ENCODE results near the gene CLDN19. TPM values are rescaled to one million over a fixed set of nuclear protein-coding genes. Genes with fewer than 3 reads are reported as not detected.

Gene CLDN19
- total and polyA plus RNA-seq, 10 donors = 0.26 to 0.28 TPM; not detected in 8

DNA sequence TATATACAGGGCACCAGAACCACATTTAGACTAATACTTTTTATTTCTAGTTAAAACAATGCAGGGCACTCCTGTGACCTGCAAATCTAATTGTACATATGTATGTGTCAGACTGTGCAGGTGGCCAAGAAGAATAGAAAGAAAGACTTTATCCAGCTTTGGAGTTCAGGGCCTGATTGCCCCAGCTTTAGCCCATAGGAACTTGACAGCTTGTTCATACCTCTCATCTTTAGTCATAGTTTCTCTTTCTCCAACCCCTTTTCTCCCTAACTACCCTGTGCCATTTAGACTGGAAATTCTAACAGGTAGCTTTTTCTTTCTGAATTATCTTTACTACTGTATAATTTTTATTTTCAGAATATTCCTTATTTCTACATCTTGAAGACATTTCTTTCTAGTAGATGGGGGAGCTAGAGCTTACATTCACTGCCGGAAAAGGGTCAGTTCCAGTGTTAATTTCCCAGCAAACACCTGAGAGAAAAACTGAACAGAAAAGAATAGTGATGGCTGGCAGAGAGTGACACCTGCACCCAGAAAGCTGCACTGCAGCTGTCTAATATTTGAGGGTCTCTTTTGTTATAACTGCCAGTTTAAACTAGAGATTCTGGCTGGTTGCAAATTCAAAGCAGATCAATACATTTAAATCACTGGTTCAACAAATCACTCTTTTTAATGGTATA lies 49.4 kb downstream of the CLDN19 start:
- H3K4me1 ChIP-seq = peaks cover 49 to 96% (median 85%) of the 10 kb centered on the region in 6 donors
- TF ChIP-seq POLR2AphosphoS5 (IDR thresholded peaks at IDR 0.05) (no peak), POLR2A (IDR thresholded peaks at IDR 0.05) (no peak), CTCF (IDR thresholded peaks at IDR 0.05 in 8 of 11, conservative IDR thresholded peaks at IDR 0.05 in 3 of 11) (no peak)

GRCh38 chr1:42689912-42690311 lies 50.1 kb downstream of the CLDN19 start:
- 69 to 94% (median 88%) methylated on average over 3 of the region's 3 CpGs for WGBS, 5 donors
- intact Hi-C loops (cut with DNase I; ENCODE audit: low total_unique reads) = loop anchor here (10.0 kb wide), 1 partner anchor 75 kb away; the partner anchor contains the start of genes C1orf50 and P3H1

More for the DNA sequence above, 49.4 kb downstream of the CLDN19 start:
- intact Hi-C loops (cut with DNase I; ENCODE audit: low total_unique reads) = no loop called here
- Histone ChIP-seq H3K27me3 (replicated peaks in 1 of 7) (no peaks in the 10 kb centered on the region), H3K4me3 (no peak overlapping the region), H3K36me3 (peaks cover 0 to 52% (median 13%) of the 10 kb centered on the region in 6 donors), H3K27ac (no peak overlapping the region), H3K9me3 (no peaks in the 10 kb centered on the region)
- 77 to 89% (median 83%) methylated on average over 1 of the region's 1 CpG for WGBS, 5 donors
- no peak for DNase-seq

GRCh38 chr1:42686418-42686817 lies 53.6 kb downstream of the CLDN19 start:
- 67 to 77% (median 76%) methylated on average over 4 of the region's 4 CpGs for WGBS, 5 donors
- no peak overlapping the region for H3K4me3 ChIP-seq
- intact Hi-C loops (cut with DNase I; ENCODE audit: low total_unique reads) = loop anchor here (10.0 kb wide), 1 partner anchor 78 kb away; the partner anchor contains the start of genes C1orf50 and P3H1
- no peaks in the 10 kb centered on the region for H3K27me3 ChIP-seq (replicated peaks in 1 of 7)
- DNase-seq = no peak
- H3K9me3 ChIP-seq = no peaks in the 10 kb centered on the region
- peaks cover 62 to 88% (median 85%) of the 10 kb centered on the region in 6 donors for H3K4me1 ChIP-seq
- TF ChIP-seq CTCF (IDR thresholded peaks at IDR 0.05 in 8 of 11, conservative IDR thresholded peaks at IDR 0.05 in 3 of 11) (no peak), POLR2AphosphoS5 (IDR thresholded peaks at IDR 0.05) (no peak), POLR2A (IDR thresholded peaks at IDR 0.05) (no peak)
- peaks cover 0 to 31% (median 0%) of the 10 kb centered on the region in 6 donors for H3K36me3 ChIP-seq
- H3K27ac ChIP-seq = no peak overlapping the region

More at GRCh38 chr1:42689912-42690311, 50.1 kb downstream of the CLDN19 start:
- Histone ChIP-seq H3K4me1 (peaks cover 56 to 100% (median 92%) of the 10 kb centered on the region in 6 donors), H3K36me3 (peaks cover 0 to 45% (median 6%) of the 10 kb centered on the region in 6 donors), H3K9me3 (no peaks in the 10 kb centered on the region), H3K4me3 (no peak overlapping the region), H3K27me3 (replicated peaks in 1 of 7) (no peaks in the 10 kb centered on the region), H3K27ac (no peak overlapping the region)
- TF ChIP-seq POLR2AphosphoS5 (IDR thresholded peaks at IDR 0.05) (no peak), POLR2A (IDR thresholded peaks at IDR 0.05) (no peak), CTCF (IDR thresholded peaks at IDR 0.05 in 8 of 11, conservative IDR thresholded peaks at IDR 0.05 in 3 of 11) (no peak)
- DNase-seq = no peak

- Histone ChIP-seq H3K27ac (peak overlapping the region in 4 of 8 donors; percentile 96 to 98 (median 98)), H3K4me1 (peaks cover 56 to 82% (median 76%) of the 10 kb centered on the region in 6 donors), H3K36me3 (peaks cover 0 to 30% (median 0%) of the 10 kb centered on the region in 6 donors), H3K4me3 (peak overlapping the region in 7 of 8 donors; percentile 79 to 97 (median 92)), H3K27me3 (replicated peaks in 1 of 7) (no peaks in the 10 kb centered on the region), H3K9me3 (no peaks in the 10 kb centered on the region)
- intact Hi-C loops (cut with DNase I; ENCODE audit: low total_unique reads) = loop anchor here (10.0 kb wide), 1 partner anchor 81 kb away; the partner anchor contains the start of genes C1orf50 and P3H1
- DNase-seq = no peak
- TF ChIP-seq CTCF (IDR thresholded peaks at IDR 0.05 in 8 of 11, conservative IDR thresholded peaks at IDR 0.05 in 3 of 11) = no peak
- WGBS, 5 donors = 34 to 52% (median 49%) methylated on average over 5 of the region's 5 CpGs
Observed at GRCh38 chr1:42684139-42684538, 55.9 kb downstream of the CLDN19 start.
